ENCODE results near the gene BACH1.
"Not testable (repeated sequence)": the region's sequence is repeated elsewhere in the genome, so short reads cannot be mapped to it uniquely, and the experiment has no call there.

Gene BACH1

DNA sequence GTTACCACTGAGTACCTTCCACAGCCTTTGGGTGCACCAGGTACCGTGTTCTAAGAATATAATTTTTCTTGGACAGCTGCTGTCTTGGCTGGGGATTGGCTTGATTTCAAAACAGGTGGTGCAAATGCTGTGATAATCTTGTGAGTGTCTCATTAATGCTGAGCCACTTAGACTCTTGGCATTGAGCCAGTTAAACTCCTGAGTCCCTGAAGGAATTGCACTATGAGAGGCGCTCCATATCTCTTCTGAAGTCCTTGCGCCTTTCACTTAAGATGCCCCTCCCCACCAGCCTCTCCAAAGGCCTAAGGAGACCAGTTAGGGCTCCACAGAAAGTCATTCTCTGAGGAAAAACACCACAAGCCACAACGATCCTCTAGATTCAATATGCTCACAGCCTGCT, 51.0 kb downstream of the BACH1 start:
- DNase-seq, result no peak

GRCh38 chr21:29350246-29350779, 51.6 kb downstream of the BACH1 start:
- no peak for DNase-seq

- no peak for DNase-seq
These were observed 53.0 kb downstream of the BACH1 start for GRCh38 chr21:29351691-29352090.

DNA sequence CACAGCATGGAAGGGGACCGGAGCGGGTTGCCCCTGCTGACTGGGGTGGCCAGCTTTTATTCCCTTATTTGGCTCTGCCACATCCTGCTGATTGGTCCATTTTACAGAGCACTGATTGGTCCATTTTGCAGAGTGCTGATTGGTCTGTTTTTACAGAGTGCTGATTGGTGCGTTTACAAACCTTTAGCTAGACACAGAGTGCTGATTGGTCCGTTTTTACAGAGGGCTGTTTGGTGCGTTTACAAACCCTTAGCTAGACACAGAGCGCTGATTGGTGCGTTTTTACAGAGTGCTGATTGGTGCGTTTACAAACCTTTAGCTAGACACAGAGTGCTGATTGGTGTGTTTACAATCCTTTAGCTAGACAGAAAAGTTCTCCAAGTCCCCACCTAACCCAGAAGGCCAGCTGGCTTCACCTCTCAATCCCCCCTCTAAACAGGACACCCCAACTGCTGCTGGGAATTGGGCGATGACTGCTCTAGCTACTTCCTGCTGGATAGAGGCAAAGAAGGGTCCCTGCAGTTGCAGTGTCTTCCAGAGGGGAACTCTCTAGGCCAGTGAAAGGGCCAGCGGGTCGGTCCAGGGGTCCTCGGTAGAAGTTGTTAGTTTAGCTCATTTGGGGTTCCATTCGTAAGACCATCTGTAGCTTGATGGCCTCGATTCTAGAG, 56.5 kb downstream of the BACH1 start:
- not testable (repeated sequence) for DNase-seq

- not testable (repeated sequence) for DNase-seq
These were observed 57.6 kb downstream of the BACH1 start for GRCh38 chr21:29356291-29356690.

- not testable (repeated sequence) for DNase-seq
These were observed 58.1 kb downstream of the BACH1 start for GRCh38 chr21:29356810-29357209.

DNA sequence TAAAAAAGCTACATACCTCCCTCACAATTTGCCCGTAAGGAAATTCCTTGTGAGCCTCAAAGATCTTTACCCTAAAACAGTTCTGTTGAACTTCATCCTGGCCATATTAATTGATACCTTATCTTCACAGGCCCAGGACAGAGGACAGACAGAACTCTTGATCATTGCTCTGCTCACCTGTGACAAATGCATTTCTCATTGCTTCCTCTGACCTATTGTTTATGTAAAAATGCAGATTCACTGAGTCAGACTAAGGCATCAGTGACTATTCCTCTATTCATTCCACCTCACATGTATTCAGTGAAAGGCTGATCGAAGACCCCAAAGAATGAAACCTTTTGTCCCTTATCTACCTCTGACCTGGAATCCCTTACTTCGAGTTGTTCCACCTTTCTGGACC, 61.0 kb downstream of the BACH1 start:
- DNase-seq, result no peak

GRCh38 chr21:29360799-29361765, 62.4 kb downstream of the BACH1 start:
- peak; percentile 47 for DNase-seq

DNA sequence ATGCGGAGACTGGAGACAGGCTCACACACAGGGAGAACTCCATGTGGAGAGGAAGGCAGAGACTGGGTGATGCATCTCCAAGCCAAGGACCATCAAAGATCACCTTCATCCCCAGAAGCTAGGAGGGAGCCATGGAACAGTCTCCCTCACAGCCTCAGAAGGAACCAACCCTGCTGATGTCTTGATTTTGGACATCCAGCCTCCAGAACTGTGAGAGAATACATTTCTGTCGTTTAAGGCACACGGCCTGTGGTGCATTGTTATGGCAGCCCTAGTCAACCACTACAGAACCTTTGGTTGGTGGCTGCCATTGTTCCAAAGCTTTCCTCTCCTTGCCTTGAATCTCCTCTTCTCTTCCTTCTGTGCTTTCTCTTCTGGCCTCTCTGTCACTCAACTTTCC, 64.0 kb downstream of the BACH1 start:
- no peak for DNase-seq

GRCh38 chr21:29365661-29366265, 67.0 kb downstream of the BACH1 start:
- no peak for DNase-seq

- no peak for DNase-seq
These were observed 67.8 kb downstream of the BACH1 start for GRCh38 chr21:29366532-29366931.

DNA sequence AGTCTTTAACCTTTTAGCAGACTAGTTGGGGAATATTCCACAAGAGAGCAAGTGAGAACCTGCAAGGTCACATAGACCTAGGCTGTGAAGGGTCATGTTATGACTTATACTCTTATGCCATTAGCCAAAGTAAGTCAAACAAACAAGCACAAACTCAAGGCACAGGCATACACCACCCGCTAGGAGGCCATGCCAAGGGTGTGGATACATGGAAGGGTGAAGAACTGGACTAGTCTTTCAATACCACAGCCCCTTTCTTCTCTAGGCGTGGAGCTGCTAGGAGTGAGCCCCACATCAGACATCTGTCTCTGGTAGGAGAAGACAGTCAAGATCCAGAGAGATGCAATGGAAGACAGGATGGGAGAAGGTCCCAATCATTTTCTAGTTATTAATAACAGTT, 68.6 kb downstream of the BACH1 start:
- no peak for DNase-seq

DNA sequence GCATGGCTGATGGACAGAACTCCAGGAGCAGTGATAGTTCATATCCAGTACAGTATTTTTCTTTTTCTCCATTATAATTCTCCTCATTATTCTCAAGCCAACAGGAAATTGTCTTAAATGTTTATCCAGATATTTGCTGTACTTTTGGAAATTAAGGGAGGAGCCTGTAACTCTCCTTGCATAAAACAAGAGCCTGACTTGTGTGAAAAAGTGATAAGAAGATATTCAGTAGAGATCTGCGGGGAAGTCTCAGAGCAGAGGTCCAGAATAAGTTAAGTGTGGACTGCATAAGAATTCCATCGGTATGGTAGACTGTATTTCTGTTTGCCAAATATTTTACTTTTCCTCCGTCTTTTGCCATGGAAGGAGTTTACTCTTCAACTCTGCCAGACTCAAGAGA, 70.2 kb downstream of the BACH1 start:
- no peak for DNase-seq

- no peak for DNase-seq
These were observed 72.7 kb downstream of the BACH1 start for GRCh38 chr21:29371464-29371863.

- peak; percentile 90 for DNase-seq
These were observed 73.5 kb downstream of the BACH1 start for GRCh38 chr21:29372063-29372802.

- DNase-seq, result no peak
These were observed 75.8 kb downstream of the BACH1 start for GRCh38 chr21:29374481-29374880.

DNA sequence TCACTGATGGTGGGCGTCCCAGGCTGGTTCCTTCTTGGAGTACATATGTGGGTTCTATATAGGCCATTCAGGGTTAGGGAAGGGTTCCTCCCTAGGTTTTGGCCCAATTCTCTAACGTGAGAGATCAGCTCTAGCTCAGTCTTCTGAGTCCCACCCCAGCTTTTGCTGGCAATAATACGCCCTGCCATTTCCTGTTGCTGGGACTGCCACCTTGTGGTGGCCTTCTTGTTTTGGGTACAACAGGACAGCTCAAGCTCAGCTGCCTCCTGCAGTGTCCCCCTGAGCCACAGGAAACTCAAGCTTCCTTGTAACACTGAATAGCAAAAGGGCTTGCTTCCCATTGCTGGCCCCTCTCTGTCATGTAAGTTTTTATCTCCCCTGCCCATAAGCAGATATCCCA, 77.8 kb downstream of the BACH1 start:
- DNase-seq, result no peak

GRCh38 chr21:29377266-29377665, 78.5 kb downstream of the BACH1 start:
- DNase-seq, result no peak

DNA sequence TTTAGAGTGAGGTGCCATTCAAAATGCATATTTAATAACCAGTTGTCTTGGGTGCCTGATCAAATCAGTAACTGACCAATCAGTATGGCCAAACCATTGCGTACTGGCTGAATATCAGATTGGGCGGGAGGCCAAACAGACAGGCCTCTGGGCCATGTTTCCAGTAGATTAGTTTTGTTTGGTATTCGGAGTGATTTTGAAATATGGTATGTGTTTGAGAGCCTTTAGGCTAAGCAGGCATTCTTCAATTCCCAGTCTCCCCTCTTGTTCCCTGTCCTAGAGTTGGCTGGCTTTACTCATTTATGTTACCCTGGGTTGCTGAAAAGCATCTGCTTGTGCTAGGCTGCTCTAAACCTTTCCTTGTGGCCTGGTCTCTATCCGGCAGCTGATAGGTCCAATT, 80.1 kb downstream of the BACH1 start:
- DNase-seq, result no peak

DNA sequence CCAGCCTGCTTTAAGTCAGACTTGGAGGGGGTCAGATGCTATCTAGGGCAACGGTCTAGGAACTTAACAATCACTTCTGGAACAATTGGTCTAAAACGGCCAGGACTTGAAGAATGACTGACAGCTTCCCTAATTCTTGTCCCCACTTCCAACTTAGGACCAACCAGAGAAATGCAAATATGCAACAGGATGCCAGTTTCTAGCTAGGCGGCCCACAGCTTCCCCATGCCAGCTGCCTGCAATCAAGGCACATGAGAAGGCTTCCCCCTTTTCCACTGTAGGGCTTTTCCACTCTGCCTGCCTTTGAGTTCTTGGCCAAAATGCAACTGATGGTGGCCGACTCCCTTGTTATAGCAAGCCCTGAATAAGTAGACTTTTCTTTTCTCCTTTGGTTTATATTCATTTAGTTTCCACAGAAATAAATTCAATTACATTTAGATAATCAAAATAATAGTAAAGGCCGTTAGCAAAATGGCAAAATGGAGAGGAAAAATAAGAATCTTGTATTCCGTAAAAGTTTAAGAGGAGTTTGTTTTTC, 80.9 kb downstream of the BACH1 start:
- no peak for DNase-seq

DNA sequence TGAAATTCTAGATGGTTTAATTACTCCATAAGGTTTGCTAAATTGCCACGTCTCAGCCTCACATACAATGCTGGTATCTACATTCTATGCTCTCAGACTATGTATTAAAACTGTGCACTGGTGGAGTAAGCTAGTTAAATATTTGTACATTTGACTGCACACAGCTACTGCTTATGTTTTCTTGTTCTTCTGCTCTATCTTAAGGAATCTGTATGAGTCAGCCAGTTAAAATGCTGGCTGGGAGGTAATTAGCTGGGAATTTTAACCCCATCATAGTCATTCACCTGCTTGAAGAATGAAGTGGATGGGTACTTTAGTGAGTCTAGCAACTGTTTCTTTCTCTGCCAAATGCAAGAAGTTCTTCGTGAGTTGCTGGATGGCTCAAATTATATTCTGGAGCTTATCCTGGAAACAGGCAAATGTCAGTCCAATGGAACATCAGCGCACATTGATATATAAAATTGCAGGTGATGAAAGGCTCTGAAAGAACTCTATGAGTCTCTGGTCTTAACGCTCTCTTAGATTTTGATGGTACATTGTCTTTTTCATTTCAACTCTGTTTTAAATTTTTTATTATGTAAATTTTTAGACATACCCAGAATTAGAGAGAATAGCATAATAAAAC, 83.4 kb downstream of the BACH1 start:
- no peak for DNase-seq

Data from eye (tissue), 1 donor.